Measurements from ENCODE around the gene ARHGEF10L. TPM values are rescaled to one million over a fixed set of nuclear protein-coding genes. Genes with fewer than 3 reads are reported as not detected.

Gene ARHGEF10L
- total RNA-seq, 4 donors from 2014 or later: 38.5 to 73.8 (median 41.7) TPM

DNA sequence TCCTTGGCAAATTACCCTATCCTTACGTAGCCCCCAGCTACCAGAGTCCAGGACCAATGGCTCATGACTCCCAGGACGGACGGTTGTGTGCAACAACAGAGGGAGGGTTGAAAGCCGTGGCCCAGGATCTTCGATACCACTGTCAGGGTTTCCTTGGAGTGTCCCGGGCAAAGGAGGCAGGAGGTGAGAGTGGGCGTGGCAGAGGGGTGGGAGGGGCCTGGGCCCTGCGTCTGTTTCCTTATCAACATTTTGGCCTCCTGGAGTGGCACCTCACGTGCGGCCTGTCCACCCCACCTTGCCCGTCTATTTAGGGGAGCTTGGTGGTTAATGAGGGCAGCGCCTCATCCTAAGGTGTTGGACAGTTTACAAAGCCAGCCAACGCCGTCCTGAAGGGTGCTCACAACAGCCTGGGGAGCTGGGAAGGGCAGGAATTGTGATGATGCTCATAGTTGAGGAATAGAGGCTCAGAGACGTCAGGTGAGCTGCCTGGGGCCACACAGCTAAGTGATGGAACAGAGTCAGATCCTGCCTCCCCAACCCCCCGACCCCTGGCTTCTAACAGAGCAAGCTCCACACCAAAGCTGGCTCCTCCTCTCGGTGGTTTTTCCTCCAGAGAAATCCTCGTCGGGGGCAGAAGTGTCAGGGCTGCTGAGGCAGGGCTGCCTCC, 17.4 kb upstream of the ARHGEF10L start:
- no peak overlapping the region for H3K27ac ChIP-seq
- H3K36me3 ChIP-seq: no peaks in the 10 kb centered on the region
- WGBS, 2 donors: 70 to 71% methylated on average over 16 to 19 of the region's 19 CpGs
- H3K27me3 ChIP-seq: no peaks in the 10 kb centered on the region
- H3K4me3 ChIP-seq: no peak overlapping the region
- H3K4me1 ChIP-seq: peaks cover 0 to 4% (median under 1%) of the 10 kb centered on the region in 4 donors
- no peak for DNase-seq (ENCODE audit: low spot score in 2 of 2)
- H3K9me3 ChIP-seq: no peaks in the 10 kb centered on the region
- TF ChIP-seq, protein P1, sequence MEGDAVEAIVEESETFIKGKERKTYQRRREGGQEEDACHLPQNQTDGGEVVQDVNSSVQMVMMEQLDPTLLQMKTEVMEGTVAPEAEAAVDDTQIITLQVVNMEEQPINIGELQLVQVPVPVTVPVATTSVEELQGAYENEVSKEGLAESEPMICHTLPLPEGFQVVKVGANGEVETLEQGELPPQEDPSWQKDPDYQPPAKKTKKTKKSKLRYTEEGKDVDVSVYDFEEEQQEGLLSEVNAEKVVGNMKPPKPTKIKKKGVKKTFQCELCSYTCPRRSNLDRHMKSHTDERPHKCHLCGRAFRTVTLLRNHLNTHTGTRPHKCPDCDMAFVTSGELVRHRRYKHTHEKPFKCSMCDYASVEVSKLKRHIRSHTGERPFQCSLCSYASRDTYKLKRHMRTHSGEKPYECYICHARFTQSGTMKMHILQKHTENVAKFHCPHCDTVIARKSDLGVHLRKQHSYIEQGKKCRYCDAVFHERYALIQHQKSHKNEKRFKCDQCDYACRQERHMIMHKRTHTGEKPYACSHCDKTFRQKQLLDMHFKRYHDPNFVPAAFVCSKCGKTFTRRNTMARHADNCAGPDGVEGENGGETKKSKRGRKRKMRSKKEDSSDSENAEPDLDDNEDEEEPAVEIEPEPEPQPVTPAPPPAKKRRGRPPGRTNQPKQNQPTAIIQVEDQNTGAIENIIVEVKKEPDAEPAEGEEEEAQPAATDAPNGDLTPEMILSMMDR (IDR thresholded peaks at IDR 0.05): no peak
- TF ChIP-seq POLR2A (IDR thresholded peaks at IDR 0.05) (no peak), EP300 (IDR thresholded peaks at IDR 0.05) (no peak)

DNA sequence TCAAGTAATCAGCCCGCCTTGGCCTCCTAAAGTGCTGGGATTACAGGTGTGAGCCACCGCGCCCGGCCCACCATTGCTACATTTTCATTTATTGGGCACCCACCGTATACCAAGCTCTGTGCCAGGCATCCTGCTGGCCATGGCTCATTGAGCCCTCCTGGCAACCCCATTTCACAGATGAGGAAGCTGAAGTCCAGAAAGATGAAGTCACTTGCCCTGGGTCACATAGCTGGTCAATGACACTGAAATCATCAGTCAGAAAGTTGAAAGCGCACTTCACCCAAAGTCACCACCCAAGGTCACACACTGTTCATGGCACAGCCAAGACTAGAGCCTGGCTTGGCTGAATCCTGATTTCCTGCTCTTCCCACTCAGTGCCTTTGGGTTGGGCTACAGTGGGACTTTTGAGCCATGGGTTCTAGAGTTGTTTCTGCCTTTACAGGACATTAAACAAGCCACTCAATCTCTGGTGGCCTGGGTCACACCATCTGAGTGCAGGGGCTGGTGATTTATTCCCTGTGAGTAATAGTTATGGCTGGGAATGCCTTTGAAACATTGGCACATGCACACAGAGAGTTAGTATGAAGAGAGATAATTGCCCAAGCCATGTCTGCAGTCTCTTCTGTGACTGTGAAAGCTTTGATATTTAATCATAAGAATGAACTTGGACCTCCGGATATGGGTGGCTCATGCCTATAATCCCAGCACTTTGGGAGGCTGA, 16.0 kb upstream of the ARHGEF10L start:
- H3K4me1 ChIP-seq: peaks cover 0 to 16% (median 6%) of the 10 kb centered on the region in 4 donors
- no peak overlapping the region for H3K27ac ChIP-seq
- no peak overlapping the region for H3K4me3 ChIP-seq
- no peak for DNase-seq (ENCODE audit: low spot score in 2 of 2)
- no peaks in the 10 kb centered on the region for H3K27me3 ChIP-seq
- WGBS, 2 donors: 76 to 81% methylated on average over 7 of the region's 7 CpGs
- TF ChIP-seq POLR2A (IDR thresholded peaks at IDR 0.05): no peak
- no peak for TF ChIP-seq EP300 (IDR thresholded peaks at IDR 0.05)
- TF ChIP-seq, protein P1 (IDR thresholded peaks at IDR 0.05): no peak
- no peaks in the 10 kb centered on the region for H3K9me3 ChIP-seq
- no peaks in the 10 kb centered on the region for H3K36me3 ChIP-seq

DNA sequence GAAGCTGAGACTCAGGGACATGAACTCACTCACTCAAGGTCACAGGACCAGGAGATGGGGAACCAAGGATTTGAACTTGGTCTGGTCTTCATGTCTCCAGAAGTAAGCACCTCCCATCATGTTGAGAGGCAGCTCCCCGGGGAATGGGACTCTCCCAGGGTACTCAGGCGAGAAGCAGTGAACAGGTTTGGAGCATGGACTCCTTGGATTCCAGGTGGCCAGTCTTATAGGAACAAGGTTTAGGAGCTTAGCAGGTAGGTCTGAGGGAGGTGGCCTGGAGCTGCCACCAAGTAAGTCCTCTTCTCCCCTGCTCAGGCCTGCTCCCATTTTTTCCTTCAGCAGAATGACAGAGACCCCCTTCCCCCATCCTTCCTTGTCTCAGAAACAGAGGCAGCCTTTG, 14.9 kb upstream of the ARHGEF10L start:
- Histone ChIP-seq H3K36me3 (no peaks in the 10 kb centered on the region), H3K27ac (no peak overlapping the region), H3K9me3 (no peaks in the 10 kb centered on the region), H3K4me1 (peaks cover 0 to 18% (median 6%) of the 10 kb centered on the region in 4 donors), H3K27me3 (no peaks in the 10 kb centered on the region), H3K4me3 (no peak overlapping the region)
- TF ChIP-seq POLR2A (IDR thresholded peaks at IDR 0.05) (no peak), EP300 (IDR thresholded peaks at IDR 0.05) (no peak)
- TF ChIP-seq, protein P1 (IDR thresholded peaks at IDR 0.05): no peak
- 85 to 95% methylated on average over 2 of the region's 2 CpGs for WGBS, 2 donors
- no peak for DNase-seq (ENCODE audit: low spot score in 2 of 2)

DNA sequence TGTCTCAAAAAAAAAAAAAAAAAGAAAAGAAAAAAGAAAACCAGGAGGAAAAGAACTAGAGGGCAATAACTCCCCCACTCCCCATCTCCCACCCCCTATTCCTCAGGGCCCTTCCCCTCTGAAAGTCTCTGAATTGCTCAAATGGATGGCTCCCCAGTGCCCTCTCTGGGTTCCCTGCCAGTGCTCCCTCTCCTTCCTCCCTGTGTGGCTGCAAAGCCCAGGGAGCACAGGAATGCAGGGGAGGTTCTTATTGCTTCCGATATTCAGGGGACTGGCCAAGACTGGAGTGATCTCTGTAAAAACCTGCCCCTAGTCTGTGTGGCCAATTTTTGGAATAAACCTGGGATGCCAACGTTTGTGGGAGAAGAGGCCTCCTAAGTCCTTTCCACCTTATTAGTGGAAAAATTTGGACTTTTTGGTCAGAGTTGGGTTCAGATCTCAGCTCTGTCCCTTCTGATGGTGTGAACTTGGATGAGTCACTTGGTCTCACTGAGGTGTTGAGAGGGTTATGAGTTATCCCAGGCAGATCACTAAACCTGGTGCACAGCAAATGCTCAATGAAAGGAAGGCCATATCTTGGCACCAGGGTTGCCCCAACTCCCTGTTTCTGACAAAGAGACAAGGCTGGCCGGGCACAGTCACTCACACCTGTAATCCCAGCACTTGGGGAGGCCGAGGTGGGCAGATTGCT, 13.4 kb upstream of the ARHGEF10L start:
- 60 to 75% methylated on average over 4 of the region's 4 CpGs for WGBS, 2 donors
- H3K36me3 ChIP-seq: no peaks in the 10 kb centered on the region
- H3K27ac ChIP-seq: no peak overlapping the region
- H3K4me1 ChIP-seq: peaks cover 0 to 27% (median 6%) of the 10 kb centered on the region in 4 donors
- DNase-seq (ENCODE audit: low spot score in 2 of 2): no peak
- TF ChIP-seq, protein P1 (IDR thresholded peaks at IDR 0.05): no peak
- TF ChIP-seq EP300 (IDR thresholded peaks at IDR 0.05): no peak
- no peak for TF ChIP-seq POLR2A (IDR thresholded peaks at IDR 0.05)
- H3K27me3 ChIP-seq: no peaks in the 10 kb centered on the region
- H3K9me3 ChIP-seq: no peaks in the 10 kb centered on the region
- no peak overlapping the region for H3K4me3 ChIP-seq
